Caco-2 (cell line): ENCODE measurements around the gene OASL. TPM values are rescaled to one million over a fixed set of nuclear protein-coding genes. Genes with fewer than 3 reads are reported as not detected.
"Not testable (repeated sequence)": the region's sequence is repeated elsewhere in the genome, so short reads cannot be mapped to it uniquely, and the experiment has no call there.

ENCODE experiments used
- BruUV-seq: library from RNA; stranded (reverse); fragments of 400-500 nt; replicated peaks from 2 replicates; lab custom pipeline; 2021; lab: Mats Ljungman, UMichigan
- CTCF ChIA-PET: fragments of 300-600 bp; sonication (Branson Sonifier 250); formaldehyde crosslinking; loops from one replicate; lab custom pipeline; 2022; ENCODE audit warnings: antibody characterized with exemption; lab: Charles Lee
- POLR2A ChIA-PET: fragments of 300-600 bp; sonication (Branson Sonifier 250); formaldehyde crosslinking; loops from one replicate; lab custom pipeline; 2022; ENCODE audit warnings: antibody characterized with exemption; lab: Charles Lee
- DNase-seq, 2 experiments: peaks; one replicate each; pipeline versions ENCODE4 v3.0.0 to v3.0.0-alpha.2; 2020 to 2022
- H3K27me3 ChIP-seq: replicated peaks from 2 replicates; pipeline ENCODE4 v1.6.0; 2011; ENCODE audit warnings: low read length; ENCODE audit not compliant: control insufficient read depth, insufficient read depth
- H3K36me3 ChIP-seq: 2 replicates; pipeline ENCODE4 v1.5.1; 2011; ENCODE audit warnings: low read length; ENCODE audit not compliant: control insufficient read depth, insufficient read depth
- H3K4me1 ChIP-seq: fragments of 250-450 bp; sonication (Bioruptor Pico); 2 replicates; pipeline ENCODE4 v1.5.1; 2020; ENCODE audit warnings: mild to moderate bottlenecking
- H3K4me3 ChIP-seq: 2 replicates; pipeline ENCODE4 v1.5.1; 2011; ENCODE audit warnings: low read depth, mild to moderate bottlenecking, control low read depth, low read length
- H3K9me3 ChIP-seq: fragments of 250-450 bp; sonication (Bioruptor Pico); 2 replicates; pipeline ENCODE4 v1.5.1; 2020; ENCODE audit warnings: mild to moderate bottlenecking, moderate library complexity
- H3K27ac Mint-ChIP-seq: one replicate; pipeline ENCODE4 v1.8.0; 2022; ENCODE audit warnings: mixed read lengths; ENCODE audit not compliant: unreplicated experiment
- H3K27me3 Mint-ChIP-seq: one replicate; pipeline ENCODE4 v1.8.0; 2022; ENCODE audit warnings: mixed read lengths; ENCODE audit not compliant: insufficient read depth, unreplicated experiment
- H3K36me3 Mint-ChIP-seq: one replicate; pipeline ENCODE4 v1.8.0; 2022; ENCODE audit warnings: mild to moderate bottlenecking, mixed read lengths; ENCODE audit not compliant: insufficient read depth, unreplicated experiment
- H3K4me1 Mint-ChIP-seq: one replicate; pipeline ENCODE4 v1.8.0; 2022; ENCODE audit warnings: low read depth, mixed read lengths; ENCODE audit not compliant: unreplicated experiment
- H3K4me3 Mint-ChIP-seq: one replicate; pipeline ENCODE4 v1.8.0; 2022; ENCODE audit warnings: mild to moderate bottlenecking, moderate library complexity, mixed read lengths; ENCODE audit not compliant: unreplicated experiment
- H3K9me3 Mint-ChIP-seq: one replicate; pipeline ENCODE4 v1.8.0; 2022; ENCODE audit warnings: mixed read lengths; ENCODE audit not compliant: unreplicated experiment
- intact Hi-C: fragments of 100-400 bp; cut with micrococcal nuclease; formaldehyde crosslinking; loops from one replicate; pipeline ENCODE4 v1.10.0; 2022; ENCODE audit not compliant: unreplicated experiment
- total RNA-seq: library from RNA; stranded (reverse); gene quantifications from 2 replicates; pipeline ENCODE4 v1.2.3, GENCODE V29; 2022
- TF ChIP-seq, protein P1 (sequence below), 2 experiments: fragments of 200-600 bp in 1 of 2; IDR thresholded peaks; 1 replicate in 1 of 2; 2 replicates in 1 of 2; pipeline versions ENCODE4 v1.5.1 to v1.8.0; 2011 to 2022; ENCODE audit warnings: antibody characterized with exemption in 1 of 2, control low read depth in 1 of 2, inconsistent platforms in 1 of 2, low read depth in 1 of 2, low read length in 1 of 2, mild to moderate bottlenecking in 1 of 2, moderate library complexity in 1 of 2; ENCODE audit not compliant: insufficient read depth in 1 of 2, severe bottlenecking in 1 of 2, unreplicated experiment in 1 of 2

The OASL gene
- total RNA-seq, 1 experiment from 2014 or later, result 0.11 TPM

DNA sequence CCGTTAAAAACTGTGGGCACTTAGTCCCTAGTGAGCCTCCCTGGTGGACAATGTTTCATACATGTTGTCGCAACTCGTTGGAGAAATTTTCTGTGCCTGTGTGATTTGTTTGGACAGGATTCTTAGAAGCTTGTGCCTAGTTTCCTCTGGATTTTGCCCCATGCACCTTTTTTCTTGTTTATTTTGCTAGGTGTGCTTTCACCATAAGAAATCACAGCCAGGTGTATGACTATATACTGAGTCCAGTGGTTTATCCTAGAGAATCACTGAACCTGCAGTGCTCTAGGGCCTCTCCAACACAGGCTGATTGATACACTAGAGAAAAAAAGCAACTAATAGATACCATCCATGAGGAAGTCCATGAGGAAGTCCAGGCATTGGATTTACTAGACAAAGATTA lies 33.1 kb upstream of the OASL start:
- Mint-ChIP-seq H3K4me3 (no peak overlapping the region), H3K36me3 (peaks cover 6% of the 10 kb centered on the region), H3K9me3 (peaks cover 28% of the 10 kb centered on the region), H3K4me1 (no peaks in the 10 kb centered on the region), H3K27ac (no peak overlapping the region), H3K27me3 (no peaks in the 10 kb centered on the region)
- Histone ChIP-seq H3K27me3 (no peaks in the 10 kb centered on the region), H3K4me1 (peaks cover 10% of the 10 kb centered on the region), H3K36me3 (no peaks in the 10 kb centered on the region), H3K4me3 (no peak overlapping the region), H3K9me3 (peaks cover 12% of the 10 kb centered on the region)
- BruUV-seq, result no TSS peak
- CTCF ChIA-PET, result no interaction called here
- intact Hi-C loops, result no loop called here
- POLR2A ChIA-PET, result no interaction called here
- no peak for DNase-seq
- TF ChIP-seq, protein P1, sequence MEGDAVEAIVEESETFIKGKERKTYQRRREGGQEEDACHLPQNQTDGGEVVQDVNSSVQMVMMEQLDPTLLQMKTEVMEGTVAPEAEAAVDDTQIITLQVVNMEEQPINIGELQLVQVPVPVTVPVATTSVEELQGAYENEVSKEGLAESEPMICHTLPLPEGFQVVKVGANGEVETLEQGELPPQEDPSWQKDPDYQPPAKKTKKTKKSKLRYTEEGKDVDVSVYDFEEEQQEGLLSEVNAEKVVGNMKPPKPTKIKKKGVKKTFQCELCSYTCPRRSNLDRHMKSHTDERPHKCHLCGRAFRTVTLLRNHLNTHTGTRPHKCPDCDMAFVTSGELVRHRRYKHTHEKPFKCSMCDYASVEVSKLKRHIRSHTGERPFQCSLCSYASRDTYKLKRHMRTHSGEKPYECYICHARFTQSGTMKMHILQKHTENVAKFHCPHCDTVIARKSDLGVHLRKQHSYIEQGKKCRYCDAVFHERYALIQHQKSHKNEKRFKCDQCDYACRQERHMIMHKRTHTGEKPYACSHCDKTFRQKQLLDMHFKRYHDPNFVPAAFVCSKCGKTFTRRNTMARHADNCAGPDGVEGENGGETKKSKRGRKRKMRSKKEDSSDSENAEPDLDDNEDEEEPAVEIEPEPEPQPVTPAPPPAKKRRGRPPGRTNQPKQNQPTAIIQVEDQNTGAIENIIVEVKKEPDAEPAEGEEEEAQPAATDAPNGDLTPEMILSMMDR (IDR thresholded peaks at IDR 0.05; ENCODE audit: insufficient read depth in 1 of 2, low read depth in 1 of 2, low read length in 1 of 2, severe bottlenecking in 1 of 2, unreplicated experiment in 1 of 2), result no peak

DNA sequence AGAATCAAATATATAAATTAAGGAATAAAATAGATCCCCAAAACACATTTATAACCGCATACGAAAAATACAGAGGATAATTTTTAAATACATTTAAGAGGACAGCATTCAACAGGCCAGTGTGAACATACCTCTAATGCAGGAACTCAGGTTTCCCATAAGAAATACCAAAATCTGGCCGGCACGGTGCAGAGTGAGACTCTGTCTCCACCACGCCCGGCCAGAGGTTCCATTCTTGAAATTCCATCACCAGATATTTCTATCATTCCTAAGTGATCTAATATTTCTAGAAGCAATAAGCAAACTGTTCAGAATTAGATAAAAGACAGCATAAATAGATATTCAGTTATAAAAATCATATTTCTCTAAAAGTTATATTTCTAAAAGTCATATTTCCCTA lies 30.2 kb upstream of the OASL start:
- POLR2A ChIA-PET, result no interaction called here
- H3K27me3 ChIP-seq, result no peaks in the 10 kb centered on the region

DNA sequence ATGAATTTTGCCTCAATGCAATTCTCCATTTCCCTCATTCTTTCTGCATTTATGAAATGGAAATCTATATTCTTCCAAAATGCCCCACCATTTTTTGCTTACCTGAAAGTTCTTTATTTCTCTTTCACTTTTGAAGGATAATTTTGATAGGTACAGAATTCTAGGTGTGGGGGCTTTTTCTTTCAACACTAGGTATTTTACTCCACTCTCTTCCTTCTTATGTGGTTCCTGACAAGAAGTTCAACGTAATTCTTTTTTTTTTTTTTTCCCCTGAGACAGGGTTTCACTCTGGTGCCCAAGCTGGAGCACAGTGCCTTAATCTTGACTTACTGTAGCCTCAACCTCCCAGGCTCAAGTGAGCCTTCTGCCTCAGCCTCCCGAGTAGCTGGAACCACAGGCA lies 26.3 kb upstream of the OASL start:
- Mint-ChIP-seq H3K27ac (no peak overlapping the region), H3K4me3 (no peak overlapping the region), H3K36me3 (no peaks in the 10 kb centered on the region), H3K4me1 (no peaks in the 10 kb centered on the region), H3K27me3 (no peaks in the 10 kb centered on the region), H3K9me3 (no peaks in the 10 kb centered on the region)
- H3K27me3 ChIP-seq, result no peaks in the 10 kb centered on the region
- intact Hi-C loops, result no loop called here
- ChIA-PET POLR2A (no interaction called here), CTCF (interaction anchor here (0.7 kb wide), 1 partner anchor 128 kb away, joined by 4 read pairs; no protein-coding TSS in a partner anchor)
- no peak overlapping the region for H3K4me3 ChIP-seq
- TF ChIP-seq, protein P1 (IDR thresholded peaks at IDR 0.05; ENCODE audit: insufficient read depth in 1 of 2, low read depth in 1 of 2, low read length in 1 of 2, severe bottlenecking in 1 of 2, unreplicated experiment in 1 of 2), result no peak
- H3K9me3 ChIP-seq, result no peaks in the 10 kb centered on the region
- no TSS peak for BruUV-seq
- DNase-seq, result no peak
- H3K36me3 ChIP-seq, result no peaks in the 10 kb centered on the region
- peaks cover 10% of the 10 kb centered on the region for H3K4me1 ChIP-seq

More for the DNA sequence above, 30.2 kb upstream of the OASL start:
- H3K9me3 ChIP-seq, result peaks cover 12% of the 10 kb centered on the region
- no peak overlapping the region for H3K4me3 ChIP-seq
- Mint-ChIP-seq H3K4me3 (no peak overlapping the region), H3K36me3 (peaks cover 6% of the 10 kb centered on the region), H3K9me3 (peaks cover 19% of the 10 kb centered on the region), H3K4me1 (no peaks in the 10 kb centered on the region), H3K27ac (no peak overlapping the region), H3K27me3 (no peaks in the 10 kb centered on the region)
- no peak for DNase-seq
- CTCF ChIA-PET, result no interaction called here
- intact Hi-C loops, result loop anchor here (1.0 kb wide), 1 partner anchor 47 kb away; no protein-coding TSS in a partner anchor
- TF ChIP-seq, protein P1 (IDR thresholded peaks at IDR 0.05; ENCODE audit: insufficient read depth in 1 of 2, low read depth in 1 of 2, low read length in 1 of 2, severe bottlenecking in 1 of 2, unreplicated experiment in 1 of 2), result no peak
- H3K36me3 ChIP-seq, result no peaks in the 10 kb centered on the region
- H3K4me1 ChIP-seq, result peaks cover 10% of the 10 kb centered on the region
- BruUV-seq, result no TSS peak

DNA sequence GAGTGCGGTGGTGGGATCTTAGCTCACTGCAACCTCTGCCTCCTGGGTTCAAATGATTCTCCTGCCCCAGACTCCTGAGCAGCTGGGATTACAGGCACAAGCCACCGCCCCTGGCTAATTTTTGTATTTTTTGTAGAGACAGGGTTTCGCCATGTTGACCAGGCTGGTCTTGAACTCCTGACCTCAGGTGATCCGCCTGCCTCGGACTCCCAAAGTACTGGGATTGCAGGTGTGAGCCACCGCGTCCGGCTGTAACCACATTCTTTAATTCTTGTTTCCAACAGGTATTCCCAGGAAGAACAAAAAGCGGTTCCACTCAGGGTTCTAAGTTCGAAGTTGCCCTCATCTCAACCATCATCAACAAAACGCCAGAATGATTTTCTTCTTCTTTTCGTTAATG lies 25.5 kb upstream of the OASL start:
- H3K36me3 ChIP-seq, H3K4me3 Mint-ChIP-seq, H3K9me3 Mint-ChIP-seq, POLR2A ChIA-PET, H3K4me1 Mint-ChIP-seq, DNase-seq, H3K9me3 ChIP-seq, H3K27me3 Mint-ChIP-seq, H3K27ac Mint-ChIP-seq, H3K36me3 Mint-ChIP-seq, H3K4me3 ChIP-seq, H3K27me3 ChIP-seq, BruUV-seq: not testable (repeated sequence)
- H3K4me1 ChIP-seq, result peaks cover 10% of the 10 kb centered on the region
- CTCF ChIA-PET, result interaction anchor here (0.7 kb wide), 1 partner anchor 85 kb away, joined by 3 read pairs; no protein-coding TSS in a partner anchor
- intact Hi-C loops, result loop anchor here (5.0 kb wide), 1 partner anchor 168 kb away; no protein-coding TSS in a partner anchor
